Small intestine (tissue), 7 donors: ENCODE results near the gene RETN. TPM values are rescaled to one million over a fixed set of nuclear protein-coding genes. Genes with fewer than 3 reads are reported as not detected.
"Not testable (repeated sequence)": the region's sequence is repeated elsewhere in the genome, so short reads cannot be mapped to it uniquely, and the experiment has no call there.

Experiments
- DNase-seq, 2 donors: peaks; one replicate each; pipeline versions ENCODE4 v3.0.0 to v3.0.0-alpha.2; 2013
- FAIRE-seq: peaks from 2 replicates; lab custom pipeline; 2012; peaks lifted over from hg19 to GRCh38; lab: Jason Lieb, UNC
- H3K27ac ChIP-seq, 3 donors: one replicate each; pipeline ENCODE4 v1.5.1; 2013; ENCODE audit warnings: low read length in 2 of 3, mild to moderate bottlenecking in 2 of 3, control low read depth in 1 of 3, inconsistent platforms in 1 of 3, low read depth in 1 of 3, moderate library complexity in 1 of 3
- H3K27me3 ChIP-seq, 3 donors: one replicate each; pipeline ENCODE4 v1.6.1; 2013; ENCODE audit warnings: low read length in 3 of 3, inconsistent platforms in 1 of 3; ENCODE audit not compliant: control insufficient read depth in 3 of 3, insufficient read depth in 3 of 3
- H3K36me3 ChIP-seq, 3 donors: one replicate each; pipeline ENCODE4 v1.6.1; 2013; ENCODE audit warnings: low read length in 3 of 3, inconsistent platforms in 1 of 3, low read depth in 1 of 3, mild to moderate bottlenecking in 1 of 3, moderate library complexity in 1 of 3; ENCODE audit not compliant: control insufficient read depth in 3 of 3, insufficient read depth in 2 of 3
- H3K4me1 ChIP-seq, 3 donors: one replicate each; pipeline ENCODE4 v1.6.1; 2013; ENCODE audit warnings: low read length in 2 of 3, inconsistent platforms in 1 of 3, low read depth in 1 of 3, mild to moderate bottlenecking in 1 of 3, moderate library complexity in 1 of 3; ENCODE audit not compliant: control insufficient read depth in 3 of 3, insufficient read depth in 2 of 3
- H3K4me3 ChIP-seq, 3 donors: one replicate each; pipeline ENCODE4 v1.5.1; 2013; ENCODE audit warnings: low read length in 3 of 3, control low read depth in 1 of 3, inconsistent platforms in 1 of 3, low read depth in 1 of 3, mild to moderate bottlenecking in 1 of 3, moderate library complexity in 1 of 3
- H3K9me3 ChIP-seq, 2 donors: one replicate each; pipeline ENCODE4 v1.6.1; 2013; ENCODE audit warnings: low read depth in 1 of 2, low read length in 1 of 2; ENCODE audit not compliant: control insufficient read depth in 2 of 2, insufficient read depth in 1 of 2
- WGBS, 3 donors: extraction: QIAGEN DNeasy Blood & Tissue Kit; methylation state at CpG; one replicate each; pipeline ENCODE4 v1.1.7; 2013; 5-methylcytosine and 5-hydroxymethylcytosine counted together
- polyA plus RNA-seq, 4 donors: library from polyadenylated mRNA; stranded (reverse) in 3 of 4; unstranded in 1 of 4; fragments of 200-250 nt in 3 of 4; fragments of 120-200 nt in 1 of 4; gene quantifications; one replicate each; pipeline versions ENCODE4 v1.2.1 to v1.2.3, GENCODE V29; 2013
- donor health status: healthy with polysubstance abuse.
- donor health status: control.
- donor health status: control.
- donor health status: Bipolar disorder and iron deficiency.
- donor health status: healthy.

RETN gene
- polyA plus RNA-seq, 4 donors: 0.78 to 10.2 (median 8.1) TPM; not detected in 1

DNA sequence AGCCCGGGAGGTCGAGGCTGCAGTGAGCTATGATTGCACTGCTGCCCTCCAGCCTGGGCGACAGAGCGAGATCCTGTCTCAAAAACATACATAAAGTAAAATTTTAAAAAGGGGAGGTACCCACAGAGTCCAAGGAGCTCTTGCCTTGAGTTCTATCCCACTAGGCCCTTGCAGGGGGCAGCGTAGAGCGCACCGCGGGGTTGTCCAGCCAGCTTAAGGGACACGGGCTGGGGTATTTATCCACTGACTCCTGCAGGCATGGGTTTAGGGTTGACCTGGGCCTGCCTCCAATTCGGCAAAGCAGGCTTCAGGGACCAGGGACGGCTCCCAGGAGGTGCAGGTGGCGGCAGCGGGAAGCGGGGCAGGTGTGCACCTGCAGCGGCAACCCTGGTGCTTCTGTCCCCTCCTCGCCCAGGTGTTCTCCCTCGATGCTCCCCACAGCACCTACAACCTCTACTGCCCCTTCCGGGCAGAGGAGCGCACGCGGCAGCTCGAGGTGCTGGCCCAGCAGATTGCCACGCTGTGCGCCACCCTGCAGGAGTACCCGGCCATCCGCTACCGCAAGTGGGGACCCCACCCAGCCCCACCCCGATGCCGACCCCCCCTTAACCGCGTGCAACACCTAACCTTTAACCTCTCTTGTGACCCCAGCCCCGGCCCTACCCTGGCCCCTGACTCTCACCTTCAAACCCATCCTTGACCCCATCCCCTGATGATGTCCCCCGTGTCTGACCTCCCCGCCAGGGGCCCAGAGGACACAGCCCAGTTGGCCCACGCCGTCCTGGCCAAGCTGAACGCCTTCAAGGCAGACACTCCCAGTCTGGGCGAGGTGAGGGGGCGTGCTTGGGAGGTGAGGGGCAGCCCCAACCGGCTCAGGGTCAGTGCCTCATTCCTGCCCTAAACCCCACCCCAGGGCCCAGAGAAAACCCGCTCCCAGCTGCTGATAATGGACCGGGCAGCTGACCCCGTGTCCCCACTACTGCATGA is 27.3 kb upstream of the RETN start:
- Histone ChIP-seq H3K4me1 (peaks cover 0 to 5% (median 0%) of the 10 kb centered on the region in 3 donors), H3K9me3 (no peaks in the 10 kb centered on the region), H3K4me3 (no peak overlapping the region), H3K27ac (no peak overlapping the region), H3K36me3 (peaks cover 6 to 68% (median 7%) of the 10 kb centered on the region in 3 donors), H3K27me3 (peaks cover 0 to 2% (median 0%) of the 10 kb centered on the region in 3 donors)
- WGBS, 3 donors: 84 to 86% (median 86%) methylated on average over 38 to 43 of the region's 43 CpGs
- DNase-seq (no peak), FAIRE-seq (no peak)

DNA sequence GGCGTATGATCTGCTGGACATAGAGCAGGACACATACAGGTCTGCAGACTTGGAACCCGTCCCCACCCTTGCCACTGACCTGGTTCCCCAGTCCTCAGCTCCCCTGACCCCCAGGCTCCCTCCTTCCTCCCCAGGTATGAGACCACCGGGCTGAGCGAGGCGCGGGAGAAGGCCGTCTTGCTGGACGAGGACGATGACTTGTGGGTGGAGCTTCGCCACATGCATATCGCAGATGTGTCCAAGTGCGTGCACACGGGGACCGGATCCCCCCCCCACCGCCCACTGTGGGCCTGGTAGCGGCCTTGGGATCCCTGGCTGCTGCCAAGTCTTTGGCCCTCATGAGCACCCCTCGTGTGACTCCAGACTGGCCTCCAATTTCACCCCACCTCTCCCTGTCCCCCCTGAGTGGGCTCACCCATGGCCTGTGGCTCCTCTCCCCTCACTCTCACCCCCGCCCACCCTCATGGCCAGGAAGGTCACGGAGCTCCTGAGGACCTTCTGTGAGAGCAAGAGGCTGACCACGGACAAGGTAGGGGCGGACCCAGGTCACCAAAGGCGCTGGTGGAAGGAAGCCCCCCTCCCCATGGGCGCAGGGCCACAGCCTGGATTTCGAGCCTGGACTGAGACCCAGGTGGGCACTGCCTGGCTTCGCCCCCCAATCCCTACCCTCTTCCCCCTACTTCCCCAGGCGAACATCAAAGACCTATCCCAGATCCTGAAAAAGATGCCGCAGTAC is 26.4 kb upstream of the RETN start:
- H3K27ac ChIP-seq: no peak overlapping the region
- peaks cover 6 to 77% (median 12%) of the 10 kb centered on the region in 3 donors for H3K36me3 ChIP-seq
- DNase-seq (no peak), FAIRE-seq (no peak)
- WGBS, 3 donors: 91 to 96% (median 94%) methylated on average over 23 to 27 of the region's 27 CpGs
- H3K27me3 ChIP-seq: peaks cover 0 to 2% (median 0%) of the 10 kb centered on the region in 3 donors
- no peak overlapping the region for H3K4me3 ChIP-seq
- H3K4me1 ChIP-seq: peaks cover 0 to 3% (median 0%) of the 10 kb centered on the region in 3 donors
- H3K9me3 ChIP-seq: no peaks in the 10 kb centered on the region

DNA sequence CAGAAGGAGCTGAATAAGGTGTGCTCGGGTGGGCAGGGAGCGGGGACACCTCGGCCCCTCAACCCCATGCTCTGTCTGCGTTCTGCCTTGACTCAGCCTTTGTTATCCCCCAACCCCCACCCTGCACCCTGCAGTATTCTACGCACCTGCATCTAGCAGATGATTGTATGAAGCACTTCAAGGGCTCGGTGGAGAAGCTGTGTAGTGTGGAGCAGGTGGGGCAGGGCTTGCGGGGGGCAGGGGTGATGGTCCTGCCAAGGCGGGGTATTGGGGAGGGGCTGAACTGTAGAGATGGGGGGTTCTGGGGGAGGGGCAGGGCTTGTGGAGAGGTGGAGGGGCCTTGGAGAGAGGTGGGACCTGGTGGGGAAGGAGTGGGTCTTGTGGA is 25.8 kb upstream of the RETN start:
- H3K9me3 ChIP-seq: no peaks in the 10 kb centered on the region
- DNase-seq (no peak), FAIRE-seq (no peak)
- H3K27me3 ChIP-seq: peaks cover 0 to 2% (median 0%) of the 10 kb centered on the region in 3 donors
- 92 to 98% (median 97%) methylated on average over 8 of the region's 8 CpGs for WGBS, 3 donors
- no peak overlapping the region for H3K27ac ChIP-seq
- no peak overlapping the region for H3K4me3 ChIP-seq
- peaks cover 6 to 81% (median 12%) of the 10 kb centered on the region in 3 donors for H3K36me3 ChIP-seq
- peaks cover 0 to 1% (median 0%) of the 10 kb centered on the region in 3 donors for H3K4me1 ChIP-seq

DNA sequence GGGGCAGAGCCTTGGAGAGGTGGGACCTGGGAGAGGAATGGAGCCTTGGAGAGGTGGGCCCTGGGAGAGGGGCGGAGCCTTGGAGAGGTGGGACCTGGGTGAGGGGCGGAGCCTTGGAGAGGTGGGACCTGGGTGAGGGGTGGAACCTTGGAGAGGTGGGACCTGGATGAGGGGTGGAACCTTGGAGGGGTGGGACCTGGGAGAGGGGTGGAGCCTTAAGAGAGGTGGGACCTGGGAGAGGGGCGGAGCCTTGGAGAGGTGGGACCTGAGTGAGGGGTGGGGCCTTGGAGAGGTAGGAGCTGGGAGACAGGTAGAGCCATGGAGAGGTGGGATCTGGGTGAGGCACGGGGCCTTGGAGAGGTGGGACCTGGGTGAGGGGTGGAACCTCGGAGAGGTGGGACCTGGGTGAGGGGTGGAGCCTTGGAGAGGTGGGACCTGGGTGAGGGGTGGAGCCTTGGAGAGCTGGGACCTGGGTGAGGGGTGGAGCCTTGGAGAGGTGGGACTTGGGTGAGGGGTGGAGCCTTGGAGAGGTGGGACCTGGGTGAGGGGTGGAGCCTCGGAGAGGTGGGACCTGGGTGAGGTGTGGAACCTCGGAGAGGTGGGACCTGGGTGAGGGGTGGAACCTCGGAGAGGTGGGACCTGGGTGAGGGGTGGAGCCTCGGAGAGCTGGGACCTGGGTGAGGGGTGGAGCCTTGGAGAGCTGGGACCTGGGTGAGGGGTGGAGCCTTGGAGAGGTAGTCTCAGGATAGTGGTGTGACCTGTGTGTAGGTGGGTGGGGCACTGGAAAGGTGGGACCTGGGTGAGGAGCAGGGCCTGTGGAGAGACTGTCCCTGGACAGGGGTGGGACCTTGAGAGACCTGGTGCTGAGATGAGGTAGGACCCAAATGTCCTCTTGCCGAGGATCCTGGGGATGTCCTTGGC is 25.0 kb upstream of the RETN start:
- H3K27ac ChIP-seq, H3K27me3 ChIP-seq: not testable (repeated sequence)
- DNase-seq: peak in 1 of 2 donors; percentile 56

DNA sequence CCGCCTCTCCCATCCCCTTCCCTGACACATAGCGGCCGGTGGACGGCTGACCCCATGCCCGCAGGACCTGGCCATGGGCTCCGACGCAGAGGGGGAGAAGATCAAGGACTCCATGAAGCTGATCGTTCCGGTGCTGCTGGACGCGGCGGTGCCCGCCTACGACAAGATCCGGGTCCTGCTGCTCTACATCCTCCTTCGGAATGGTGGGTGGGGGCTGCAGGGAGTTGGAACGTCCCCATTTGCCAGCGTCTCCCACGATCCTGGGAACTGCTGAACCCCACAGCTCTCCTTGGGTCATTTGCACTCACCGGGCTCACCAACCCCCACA is 24.3 kb upstream of the RETN start:
- no peaks in the 10 kb centered on the region for H3K27me3 ChIP-seq
- 93 to 97% (median 95%) methylated on average over 13 to 20 of the region's 20 CpGs for WGBS, 3 donors
- H3K4me3 ChIP-seq: no peak overlapping the region
- FAIRE-seq (no peak), DNase-seq (no peak)
- no peak overlapping the region for H3K27ac ChIP-seq
- H3K9me3 ChIP-seq: no peaks in the 10 kb centered on the region
- peaks cover 6 to 76% (median 12%) of the 10 kb centered on the region in 3 donors for H3K36me3 ChIP-seq
- H3K4me1 ChIP-seq: no peaks in the 10 kb centered on the region

More for the DNA sequence above, 25.0 kb upstream of the RETN start:
- peaks cover 6 to 80% (median 12%) of the 10 kb centered on the region in 3 donors for H3K36me3 ChIP-seq
- FAIRE-seq, H3K4me1 ChIP-seq, H3K9me3 ChIP-seq, H3K4me3 ChIP-seq: not testable (repeated sequence)
- 58 to 84% (median 73%) methylated on average over 8 to 10 of the region's 10 CpGs for WGBS, 3 donors

DNA sequence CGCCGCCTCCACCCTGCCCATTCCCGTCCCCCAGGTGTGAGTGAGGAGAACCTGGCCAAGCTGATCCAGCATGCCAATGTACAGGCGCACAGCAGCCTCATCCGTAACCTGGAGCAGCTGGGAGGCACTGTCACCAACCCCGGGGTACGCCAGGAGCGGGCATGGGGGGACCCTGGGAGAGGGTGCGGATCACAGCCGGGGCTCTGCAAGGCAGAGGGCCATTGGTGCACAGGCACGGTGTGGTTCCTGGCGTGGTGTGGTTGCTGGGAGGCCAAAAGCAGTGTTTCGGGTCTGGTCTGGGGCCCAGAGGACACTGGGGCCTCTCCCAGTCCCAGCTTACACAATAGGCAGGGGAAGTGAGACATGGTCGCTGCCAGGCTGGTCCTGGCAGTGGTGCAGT is 23.7 kb upstream of the RETN start:
- Histone ChIP-seq H3K36me3 (peaks cover 6 to 74% (median 12%) of the 10 kb centered on the region in 3 donors), H3K27ac (no peak overlapping the region), H3K9me3 (no peaks in the 10 kb centered on the region), H3K4me3 (no peak overlapping the region), H3K27me3 (no peaks in the 10 kb centered on the region), H3K4me1 (no peaks in the 10 kb centered on the region)
- no peak for DNase-seq
- 90 to 91% (median 90%) methylated on average over 14 of the region's 14 CpGs for WGBS, 3 donors
- FAIRE-seq: no peak

DNA sequence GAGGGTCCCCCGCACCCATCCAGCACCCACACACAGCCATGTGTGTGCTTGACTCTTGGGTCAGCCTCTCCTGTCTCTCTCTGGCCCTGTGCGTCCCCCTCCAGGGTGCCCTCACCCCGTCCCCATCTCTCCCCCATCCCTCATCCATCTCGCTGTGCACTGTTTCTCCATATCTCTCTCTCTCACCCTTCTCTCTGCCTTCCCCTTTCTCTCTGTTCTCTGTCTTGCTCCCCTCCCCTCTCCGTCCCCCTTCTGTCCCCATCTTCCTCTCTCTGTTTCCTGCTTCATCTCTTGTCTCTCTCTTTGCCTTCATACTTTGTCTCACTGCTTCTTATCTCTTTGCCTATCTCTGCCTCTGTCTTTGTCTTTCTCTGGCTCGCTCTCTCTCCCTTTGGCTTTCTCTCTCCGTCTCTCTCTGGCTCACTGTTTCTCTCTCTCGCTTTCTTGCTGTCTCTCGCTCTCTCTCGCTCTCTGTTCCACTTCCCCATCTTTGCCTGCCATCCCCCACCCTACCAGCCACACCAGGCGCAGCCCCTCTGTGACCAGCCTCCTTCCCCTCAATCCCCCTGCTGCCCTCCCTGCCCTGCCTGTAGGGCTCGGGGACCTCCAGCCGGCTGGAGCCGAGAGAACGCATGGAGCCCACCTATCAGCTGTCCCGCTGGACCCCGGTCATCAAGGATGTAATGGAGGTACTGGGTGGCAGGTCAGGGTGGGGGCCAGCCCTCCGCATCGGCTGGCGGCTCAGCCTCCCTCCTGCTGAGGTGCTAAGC is 23.0 kb upstream of the RETN start:
- DNase-seq (no peak), FAIRE-seq (no peak)
- 73 to 91% (median 90%) methylated on average over 18 to 20 of the region's 20 CpGs for WGBS, 3 donors
- Histone ChIP-seq H3K4me3 (no peak overlapping the region), H3K36me3 (peaks cover 6 to 67% (median 12%) of the 10 kb centered on the region in 3 donors), H3K9me3 (no peaks in the 10 kb centered on the region), H3K27me3 (peaks cover 0 to 2% (median 0%) of the 10 kb centered on the region in 3 donors), H3K4me1 (no peaks in the 10 kb centered on the region), H3K27ac (no peak overlapping the region)
